Measurements from ENCODE around the gene CLIC1. TPM values are rescaled to one million over a fixed set of nuclear protein-coding genes. Genes with fewer than 3 reads are reported as not detected.

The CLIC1 gene
- total RNA-seq, 5 donors from 2014 or later (not counting 1 experiment from before 2014, with no cell fraction given), result 89.5 to 146 (median 112) TPM

DNA sequence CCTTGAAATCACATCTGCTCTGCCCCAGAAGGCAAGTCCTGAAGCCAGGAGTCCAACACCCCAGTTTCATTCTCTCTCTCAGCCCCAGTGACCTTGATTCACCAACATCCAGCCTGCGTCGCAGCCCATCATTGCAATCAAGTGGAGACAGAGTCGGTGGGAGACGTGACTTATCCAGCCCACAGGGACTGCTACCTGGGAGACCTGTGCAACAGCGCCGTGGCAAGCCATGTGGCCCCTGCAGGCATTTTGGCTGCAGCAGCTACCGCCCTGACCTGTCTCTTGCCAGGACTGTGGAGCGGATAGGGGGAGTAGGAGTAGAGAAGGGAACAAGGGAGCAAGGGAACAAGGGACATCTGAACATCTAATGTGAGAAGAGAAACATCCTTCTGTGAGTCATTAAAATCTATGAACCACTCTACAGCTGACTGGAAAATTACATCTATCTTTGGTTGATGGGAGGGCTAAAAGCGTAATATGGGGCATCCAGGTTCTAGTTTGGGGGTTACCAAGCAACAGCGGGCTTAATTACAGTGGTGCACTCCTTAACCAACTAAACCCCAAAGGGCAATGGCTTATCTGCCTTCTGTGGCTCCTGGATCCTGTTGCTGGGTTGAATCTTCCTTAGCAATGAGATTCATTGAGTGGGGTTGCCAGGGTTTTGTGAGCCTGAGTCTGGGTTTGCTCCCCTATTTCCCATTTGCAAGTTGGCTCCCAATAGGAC is 18.7 kb downstream of the CLIC1 start:
- H3K9me3 ChIP-seq, result no peaks in the 10 kb centered on the region
- no peak overlapping the region for H3K27ac ChIP-seq (ENCODE audit: low read length)
- no peak for DNase-seq
- no peak for ATAC-seq (replicated peaks in 1 of 4)
- H3K4me1 ChIP-seq (ENCODE audit: control insufficient read depth in 1 of 2, extremely low read depth in 1 of 2, insufficient read depth in 2 of 2, low read length in 2 of 2), result peaks cover 7 to 12% of the 10 kb centered on the region in 2 experiments
- WGBS (ENCODE audit: insufficient coverage), result 92% methylated on average over 7 of the region's 10 CpGs
- Mint-ChIP-seq H3K27me3 (no peaks in the 10 kb centered on the region), H3K4me1 (peaks cover 2 to 7% (median 7%) of the 10 kb centered on the region in 3 donors), H3K36me3 (no peaks in the 10 kb centered on the region), H3K9me3 (no peaks in the 10 kb centered on the region), H3K27ac (no peak overlapping the region), H3K4me3 (no peak overlapping the region)
- ChIA-PET POLR2A (no interaction called here), CTCF (no interaction called here)
- H3K27me3 ChIP-seq (replicated peaks in 1 of 2; ENCODE audit: control insufficient read depth in 2 of 2, extremely low read depth in 1 of 2, insufficient read depth in 2 of 2, low read length in 1 of 2), result peaks cover 0 to 6% of the 10 kb centered on the region in 2 experiments
- no peak overlapping the region for H3K4me3 ChIP-seq (ENCODE audit: control insufficient read depth in 1 of 2, extremely low read depth in 1 of 2, low read length in 1 of 2)
- H3K36me3 ChIP-seq (ENCODE audit: control insufficient read depth in 2 of 2, extremely low read depth in 1 of 2, insufficient read depth in 1 of 2, low read length in 1 of 2), result no peaks in the 10 kb centered on the region

- ChIA-PET POLR2A (interaction anchor here in 1 of 2 donors (0.6 kb wide), 2 partner anchors 15 to 90 kb away, joined by 5 to 6 read pairs; no protein-coding TSS in a partner anchor), CTCF (interaction anchor here (0.5 to 0.6 kb wide), 3 partner anchors 99 to 333 kb away, joined by 3 to 7 read pairs (median 4); no protein-coding TSS in a partner anchor)
- H3K27ac Mint-ChIP-seq, result no peak within 1 kb of the TSS
Measured at GRCh38 chr6:31715022-31715958, 21.0 kb downstream of the CLIC1 start, which contains the start of gene LY6G6D. Gene LY6G6D (plus strand): TSS chr6:31715348. CDS start chr6:31715356, 8 bp downstream.

DNA sequence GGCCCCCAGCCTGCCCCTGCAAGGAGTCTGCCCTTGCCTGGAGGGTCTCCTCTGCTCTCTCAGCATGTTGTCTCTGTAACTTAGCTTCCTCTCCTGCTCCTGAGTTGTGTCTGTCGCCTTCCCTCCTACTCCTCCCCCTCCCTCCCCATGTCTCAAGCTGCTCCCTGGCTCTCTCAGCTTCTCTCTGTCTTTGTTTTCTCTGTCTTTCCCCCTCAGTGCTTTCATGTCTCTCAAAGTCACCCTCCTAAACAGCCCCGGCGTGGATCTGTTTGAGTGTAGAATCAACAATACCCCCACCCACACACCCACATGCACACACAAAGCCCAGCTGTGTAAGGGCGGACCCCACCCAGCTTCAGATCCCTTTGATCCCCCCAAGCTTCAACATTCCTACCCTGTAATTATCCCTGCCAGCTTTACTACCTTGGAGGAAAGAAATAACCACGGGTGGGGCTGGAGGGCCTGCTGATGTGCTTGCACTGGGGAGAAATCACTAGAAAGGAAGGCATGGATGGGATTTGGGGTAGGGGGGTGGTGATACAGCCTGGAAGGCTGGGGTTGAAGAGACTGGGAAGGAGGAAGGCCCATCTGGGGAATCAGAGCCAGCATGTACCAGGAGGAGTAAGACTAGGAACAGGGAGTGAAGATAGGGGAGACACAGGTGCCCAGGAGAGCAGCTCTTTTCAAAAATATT is 22.2 kb downstream of the CLIC1 start:
- ATAC-seq (replicated peaks in 1 of 4), result peak in 1 of 4 experiments; percentile 18
- peaks cover 17 to 25% (median 24%) of the 10 kb centered on the region in 3 donors for H3K4me1 Mint-ChIP-seq
- CTCF ChIA-PET, result interaction anchor here in 1 of 2 donors (0.6 kb wide), 1 partner anchor 977 kb away, joined by 3 read pairs; no protein-coding TSS in a partner anchor
- H3K4me3 Mint-ChIP-seq, result no peak overlapping the region
- WGBS (ENCODE audit: insufficient coverage), result 57% methylated on average over 3 of the region's 5 CpGs
- H3K36me3 ChIP-seq (ENCODE audit: control insufficient read depth in 2 of 2, extremely low read depth in 1 of 2, insufficient read depth in 1 of 2, low read length in 1 of 2), result no peaks in the 10 kb centered on the region
- no peaks in the 10 kb centered on the region for H3K36me3 Mint-ChIP-seq
- no peaks in the 10 kb centered on the region for H3K9me3 Mint-ChIP-seq
- no peak overlapping the region for H3K4me3 ChIP-seq (ENCODE audit: control insufficient read depth in 1 of 2, extremely low read depth in 1 of 2, low read length in 1 of 2)
- no peak overlapping the region for H3K27ac Mint-ChIP-seq
- H3K27me3 Mint-ChIP-seq, result no peaks in the 10 kb centered on the region
- no peak overlapping the region for H3K27ac ChIP-seq (ENCODE audit: low read length)
- no peaks in the 10 kb centered on the region for H3K9me3 ChIP-seq
- H3K27me3 ChIP-seq (replicated peaks in 1 of 2; ENCODE audit: control insufficient read depth in 2 of 2, extremely low read depth in 1 of 2, insufficient read depth in 2 of 2, low read length in 1 of 2), result peaks cover 0 to 19% of the 10 kb centered on the region in 2 experiments
- POLR2A ChIA-PET, result interaction anchor here in 1 of 2 donors (0.6 kb wide), 1 partner anchor 14 kb away, joined by 3 read pairs; no protein-coding TSS in a partner anchor
- peaks cover 12 to 18% of the 10 kb centered on the region in 2 experiments for H3K4me1 ChIP-seq (ENCODE audit: control insufficient read depth in 1 of 2, extremely low read depth in 1 of 2, insufficient read depth in 2 of 2, low read length in 2 of 2)
- no peak for DNase-seq

More at GRCh38 chr6:31715022-31715958, 21.0 kb downstream of the CLIC1 start, which contains the start of gene LY6G6D:
- no peaks in the 10 kb centered on the region for H3K9me3 ChIP-seq
- peaks cover 12 to 18% of the 10 kb centered on the region in 2 experiments for H3K4me1 ChIP-seq (ENCODE audit: control insufficient read depth in 1 of 2, extremely low read depth in 1 of 2, insufficient read depth in 2 of 2, low read length in 2 of 2)
- H3K4me3 ChIP-seq (ENCODE audit: control insufficient read depth in 1 of 2, extremely low read depth in 1 of 2, low read length in 1 of 2), result no peak within 1 kb of the TSS
- H3K4me1 Mint-ChIP-seq, result peaks cover 17 to 25% (median 24%) of the 10 kb centered on the region in 3 donors
- no peaks in the 10 kb centered on the region for H3K27me3 Mint-ChIP-seq
- H3K27me3 ChIP-seq (replicated peaks in 1 of 2; ENCODE audit: control insufficient read depth in 2 of 2, extremely low read depth in 1 of 2, insufficient read depth in 2 of 2, low read length in 1 of 2), result peaks cover 0 to 11% of the 10 kb centered on the region in 2 experiments
- DNase-seq (no peak), ATAC-seq (replicated peaks in 1 of 4) (no peak)
- 91% methylated on average over 10 of the region's 16 CpGs for WGBS (ENCODE audit: insufficient coverage)
- no peak within 1 kb of the TSS for H3K4me3 Mint-ChIP-seq
- no peaks in the 10 kb centered on the region for H3K36me3 Mint-ChIP-seq
- no peaks in the 10 kb centered on the region for H3K9me3 Mint-ChIP-seq
- H3K27ac ChIP-seq (ENCODE audit: low read length), result no peak within 1 kb of the TSS
- H3K36me3 ChIP-seq (ENCODE audit: control insufficient read depth in 2 of 2, extremely low read depth in 1 of 2, insufficient read depth in 1 of 2, low read length in 1 of 2), result no peaks in the 10 kb centered on the region

DNA sequence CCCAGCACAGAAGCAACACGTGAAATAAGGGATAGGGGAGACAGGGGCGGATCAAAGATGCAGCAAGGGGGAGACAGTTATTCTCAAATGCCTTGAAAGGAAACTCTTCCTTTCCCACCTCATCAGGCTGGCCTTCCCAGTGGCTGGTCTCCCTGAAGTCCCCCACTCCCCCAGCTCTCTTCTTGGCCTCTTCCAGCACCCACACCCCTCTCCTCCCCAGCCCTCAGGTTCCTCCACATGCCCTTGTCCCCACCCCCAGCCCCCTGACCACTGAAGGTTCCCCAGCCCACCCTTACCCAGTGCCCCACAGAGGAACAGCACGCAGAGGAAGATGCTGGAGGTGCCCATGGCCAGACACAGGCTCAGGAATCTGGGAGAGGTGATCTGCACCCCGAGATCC is 22.9 kb downstream of the CLIC1 start:
- H3K36me3 ChIP-seq (ENCODE audit: control insufficient read depth in 2 of 2, extremely low read depth in 1 of 2, insufficient read depth in 1 of 2, low read length in 1 of 2), result no peaks in the 10 kb centered on the region
- H3K27ac Mint-ChIP-seq, result no peak overlapping the region
- CTCF ChIA-PET, result no interaction called here

GRCh38 chr6:31712296-31712695 is 24.0 kb downstream of the CLIC1 start:
- 72% methylated on average over 7 of the region's 8 CpGs for WGBS (ENCODE audit: insufficient coverage)
- no peak overlapping the region for H3K27ac Mint-ChIP-seq
- peaks cover 17 to 25% (median 24%) of the 10 kb centered on the region in 3 donors for H3K4me1 Mint-ChIP-seq
- ChIA-PET POLR2A (interaction anchor here in 1 of 2 donors (0.7 kb wide), 1 partner anchor 63 kb away, joined by 3 read pairs; no protein-coding TSS in a partner anchor), CTCF (no interaction called here)
- DNase-seq (peak in 4 of 35 experiments; percentile 22 to 36 (median 24)), ATAC-seq (replicated peaks in 1 of 4) (peak in 3 of 4 experiments; percentile 51 to 64 (median 63))
- H3K9me3 Mint-ChIP-seq, result no peaks in the 10 kb centered on the region
- H3K4me3 Mint-ChIP-seq, result no peak overlapping the region
- no peaks in the 10 kb centered on the region for H3K36me3 Mint-ChIP-seq
- no peaks in the 10 kb centered on the region for H3K9me3 ChIP-seq
- H3K4me3 ChIP-seq (ENCODE audit: control insufficient read depth in 1 of 2, extremely low read depth in 1 of 2, low read length in 1 of 2), result no peak overlapping the region
- H3K27me3 ChIP-seq (replicated peaks in 1 of 2; ENCODE audit: control insufficient read depth in 2 of 2, extremely low read depth in 1 of 2, insufficient read depth in 2 of 2, low read length in 1 of 2), result peaks cover 0 to 25% of the 10 kb centered on the region in 2 experiments
- peaks cover 12 to 18% of the 10 kb centered on the region in 2 experiments for H3K4me1 ChIP-seq (ENCODE audit: control insufficient read depth in 1 of 2, extremely low read depth in 1 of 2, insufficient read depth in 2 of 2, low read length in 2 of 2)
- no peak overlapping the region for H3K27ac ChIP-seq (ENCODE audit: low read length)
- no peaks in the 10 kb centered on the region for H3K36me3 ChIP-seq (ENCODE audit: control insufficient read depth in 2 of 2, extremely low read depth in 1 of 2, insufficient read depth in 1 of 2, low read length in 1 of 2)
- no peaks in the 10 kb centered on the region for H3K27me3 Mint-ChIP-seq

More for the DNA sequence above, 22.9 kb downstream of the CLIC1 start:
- Mint-ChIP-seq H3K4me1 (peaks cover 17 to 25% (median 24%) of the 10 kb centered on the region in 3 donors), H3K36me3 (no peaks in the 10 kb centered on the region), H3K27me3 (no peaks in the 10 kb centered on the region), H3K4me3 (no peak overlapping the region), H3K9me3 (no peaks in the 10 kb centered on the region)
- no peak for DNase-seq
- no peak for ATAC-seq (replicated peaks in 1 of 4)
- Histone ChIP-seq H3K27me3 (replicated peaks in 1 of 2; ENCODE audit: control insufficient read depth in 2 of 2, extremely low read depth in 1 of 2, insufficient read depth in 2 of 2, low read length in 1 of 2) (peaks cover 0 to 20% of the 10 kb centered on the region in 2 experiments), H3K27ac (ENCODE audit: low read length) (no peak overlapping the region), H3K4me1 (ENCODE audit: control insufficient read depth in 1 of 2, extremely low read depth in 1 of 2, insufficient read depth in 2 of 2, low read length in 2 of 2) (peaks cover 12 to 18% of the 10 kb centered on the region in 2 experiments), H3K9me3 (no peaks in the 10 kb centered on the region), H3K4me3 (ENCODE audit: control insufficient read depth in 1 of 2, extremely low read depth in 1 of 2, low read length in 1 of 2) (no peak overlapping the region)
- WGBS (ENCODE audit: insufficient coverage), result no CpG with 5 or more reads among the region's 4 CpGs
- POLR2A ChIA-PET, result no interaction called here
